GM21717 (cell line): ENCODE results near the gene PPTC7.
"Not testable (repeated sequence)": the region's sequence is repeated elsewhere in the genome, so short reads cannot be mapped to it uniquely, and the experiment has no call there.

Experiments used
- ATAC-seq: cut with Tn5 transposase; IDR thresholded peaks from one replicate; pipeline ENCODE4 v1.9.1; 2021; ENCODE audit warnings: mild to moderate bottlenecking, moderate library complexity; ENCODE audit not compliant: unreplicated experiment

The PPTC7 gene

DNA sequence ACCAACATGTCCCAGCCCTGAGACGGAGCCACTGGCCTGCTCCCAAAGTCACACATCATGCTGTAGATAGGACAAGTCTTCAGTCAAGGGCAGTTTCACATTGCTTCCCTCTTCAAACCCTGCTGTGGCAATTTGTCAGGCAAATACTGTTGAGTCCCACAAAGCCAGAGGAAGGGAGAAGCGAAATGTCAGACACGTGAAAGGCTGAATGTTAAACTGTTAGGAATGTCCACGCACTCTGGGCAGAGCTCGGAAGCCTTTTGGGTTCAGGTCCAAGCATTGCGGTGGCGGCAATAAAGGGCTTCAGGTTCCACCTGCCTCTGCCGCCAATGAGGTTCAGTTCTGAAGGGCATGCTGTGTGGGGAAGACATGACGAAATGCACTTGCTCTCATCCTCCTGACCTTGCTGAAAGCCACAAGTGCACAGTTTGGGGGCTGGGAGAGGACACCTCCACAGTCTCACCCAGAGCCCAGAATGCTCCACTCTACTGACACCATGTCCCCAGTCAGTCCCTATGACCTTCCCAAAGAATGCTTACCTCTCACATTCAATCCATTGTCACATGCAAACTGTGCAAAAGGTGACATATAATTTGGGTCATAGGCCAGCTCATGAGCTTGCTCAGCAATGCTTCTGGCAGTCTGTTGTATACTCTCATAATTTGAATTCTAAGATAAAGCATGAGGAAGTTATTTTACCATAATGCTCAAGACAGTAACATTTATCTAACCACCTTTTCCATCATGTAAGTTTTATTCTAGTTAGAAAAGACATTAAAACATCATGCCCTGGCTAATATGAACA, 45.3 kb downstream of the PPTC7 start:
- ATAC-seq, result no peak

DNA sequence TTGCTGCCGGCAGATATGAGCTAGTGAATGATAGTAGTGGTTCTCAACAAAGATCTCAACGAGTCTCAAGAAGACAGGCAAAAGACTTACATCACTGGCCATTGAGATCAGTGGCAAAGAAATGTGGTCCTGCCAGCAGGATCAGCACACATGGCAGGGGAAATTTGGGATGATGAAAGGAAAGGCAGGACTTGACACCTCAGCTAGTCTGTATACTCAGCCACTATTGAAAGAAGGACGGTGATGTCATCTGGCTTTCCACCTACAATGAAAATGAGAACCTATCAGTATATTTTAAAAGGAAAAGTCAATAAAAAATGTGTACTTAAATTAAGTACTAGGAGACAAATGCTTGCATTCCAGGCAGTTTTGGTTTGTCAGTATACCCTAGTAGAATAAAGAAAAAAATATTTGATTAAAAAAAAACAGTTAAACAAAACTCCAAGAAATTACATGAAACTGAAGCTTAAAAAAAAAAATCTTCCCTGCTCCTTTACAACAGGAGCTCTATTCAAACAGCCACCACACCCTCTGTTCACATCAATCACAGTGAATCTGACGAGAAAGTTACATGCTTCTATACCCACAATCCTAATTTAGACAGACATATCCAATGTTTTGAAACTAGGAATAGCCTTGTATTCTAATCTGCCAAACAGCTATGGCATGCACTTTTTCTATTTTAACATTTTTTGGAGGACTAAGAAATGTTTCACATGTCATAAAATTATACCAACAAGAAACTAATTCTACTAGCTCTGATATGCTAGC, 46.1 kb downstream of the PPTC7 start:
- ATAC-seq, result no peak

DNA sequence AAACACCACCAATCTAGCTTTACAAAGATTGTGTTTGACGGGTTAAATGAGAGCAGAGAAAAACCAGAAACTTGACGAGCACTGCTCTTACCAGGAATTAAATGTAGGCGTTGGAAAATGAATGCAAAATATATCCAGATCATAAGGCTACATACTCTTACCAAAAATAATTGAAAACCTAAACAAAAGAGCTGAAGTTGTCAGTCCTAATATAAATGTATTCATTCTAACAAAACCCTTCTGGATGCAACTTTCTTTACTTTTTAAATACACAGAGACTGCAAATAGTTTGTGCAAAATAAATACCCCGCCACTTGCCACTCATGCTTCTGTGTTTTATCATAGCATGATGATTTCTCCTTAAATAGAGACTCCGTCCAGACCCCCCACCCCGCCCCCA, 48.3 kb downstream of the PPTC7 start:
- ATAC-seq, result no peak

DNA sequence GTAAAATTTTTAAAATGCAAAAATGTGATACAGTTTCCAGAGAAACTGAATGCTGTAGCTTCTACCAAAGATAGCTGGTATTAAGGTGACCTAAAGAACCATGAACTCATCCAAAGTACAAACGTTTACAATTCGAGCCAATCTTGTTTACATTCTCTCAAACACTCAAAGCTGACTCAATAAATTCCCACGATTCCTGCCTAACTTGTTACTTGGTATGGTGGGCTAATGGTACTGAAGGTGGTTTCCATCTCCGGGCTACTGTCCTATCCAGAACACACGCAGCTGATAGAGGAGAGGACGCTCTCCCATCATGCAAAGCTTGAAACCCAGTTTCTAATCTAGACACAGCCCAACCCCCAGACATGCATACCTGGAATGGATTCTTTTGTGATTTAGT, 49.5 kb downstream of the PPTC7 start:
- ATAC-seq, result no peak

DNA sequence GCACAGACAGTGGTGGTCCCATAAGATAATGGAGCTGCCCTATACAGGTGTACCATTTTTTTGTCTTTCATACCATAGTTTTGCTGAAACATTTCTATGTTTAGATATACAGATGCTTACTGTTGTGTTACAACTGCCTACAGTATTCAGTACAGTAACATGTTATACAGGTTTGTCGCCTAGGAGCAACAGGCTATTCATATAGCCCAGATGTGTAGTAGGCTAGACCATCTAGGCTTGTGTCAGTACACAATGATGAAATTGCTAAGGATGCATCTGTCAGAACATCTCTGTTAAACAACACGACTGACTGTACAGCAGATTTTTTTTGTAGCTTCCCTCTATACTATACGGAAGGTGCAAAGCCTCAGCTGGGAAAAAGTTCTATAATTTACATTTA, 50.5 kb downstream of the PPTC7 start:
- ATAC-seq, result no peak

DNA sequence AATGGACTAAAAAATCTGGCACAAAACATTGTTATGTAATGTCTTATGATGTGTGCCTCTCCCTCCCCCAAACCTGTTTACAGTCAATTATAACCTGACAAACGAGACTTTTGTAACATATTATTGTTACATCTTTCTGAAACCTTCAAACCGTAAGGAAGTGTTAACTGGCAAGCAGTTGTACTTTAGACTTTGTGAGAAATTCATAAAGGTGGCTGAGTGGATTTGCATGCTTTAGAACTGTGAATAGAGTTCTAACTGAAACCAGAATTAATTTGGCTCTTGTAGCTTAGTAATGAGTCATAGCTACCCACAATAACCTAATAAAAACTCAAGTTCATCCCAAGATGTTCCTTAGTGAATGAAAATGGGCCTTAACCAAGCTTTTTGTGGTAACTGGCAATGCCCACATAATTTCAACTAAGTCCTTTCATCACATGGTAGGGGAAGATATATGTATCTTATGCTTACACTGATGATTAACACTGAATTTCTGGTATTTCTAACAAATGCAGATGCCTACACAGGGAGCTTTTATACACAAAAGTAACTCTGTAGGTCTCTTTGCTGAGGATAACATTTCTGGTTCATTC, 51.3 kb downstream of the PPTC7 start:
- peak; percentile 68 for ATAC-seq

DNA sequence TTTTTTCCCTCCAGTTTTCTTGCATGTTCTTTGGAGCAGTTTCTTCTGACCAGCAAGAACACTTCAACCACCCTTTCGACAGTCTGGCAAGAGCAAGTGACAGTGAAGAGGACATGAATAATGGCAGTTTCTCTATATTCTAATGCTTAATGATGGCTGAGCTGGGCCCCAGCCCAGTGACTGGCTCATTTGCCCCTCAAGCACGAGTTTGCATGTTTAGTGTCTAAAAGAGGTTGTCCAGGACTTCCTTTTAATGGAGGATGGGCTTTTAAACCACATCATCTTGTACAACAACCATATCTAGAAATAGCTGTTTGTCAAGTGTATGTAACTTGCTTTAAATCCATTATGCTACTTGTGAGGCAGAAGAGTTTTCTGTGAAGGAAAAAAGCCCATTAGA, 52.6 kb downstream of the PPTC7 start:
- ATAC-seq, result no peak

DNA sequence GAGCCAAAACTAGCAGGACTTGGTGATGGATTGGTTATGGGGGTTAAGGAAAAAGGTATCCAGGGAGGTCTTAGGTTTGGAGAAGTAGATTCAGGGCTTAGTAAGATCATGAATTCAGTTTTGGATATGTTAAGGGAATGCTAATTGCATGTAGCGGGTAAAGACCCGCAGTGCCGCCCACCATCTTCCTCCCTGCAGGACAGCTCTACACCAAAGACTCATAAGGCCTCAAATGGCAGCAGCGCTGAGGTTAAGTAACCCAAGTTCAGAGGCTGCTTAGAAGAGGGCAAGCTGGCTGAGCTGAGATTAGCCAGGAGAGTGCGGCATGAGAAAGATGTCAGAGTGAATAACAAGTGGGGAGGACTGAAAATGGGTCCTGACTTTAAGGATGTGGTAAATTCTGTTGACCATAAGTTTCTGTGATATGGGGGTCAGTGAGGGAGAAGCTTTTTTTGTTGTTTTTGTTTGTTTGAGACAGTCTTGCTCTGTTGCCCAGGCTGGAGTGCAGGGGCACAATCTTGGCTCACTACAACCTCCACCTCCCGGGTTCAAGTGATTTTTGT, 54.8 kb downstream of the PPTC7 start:
- no peak for ATAC-seq

DNA sequence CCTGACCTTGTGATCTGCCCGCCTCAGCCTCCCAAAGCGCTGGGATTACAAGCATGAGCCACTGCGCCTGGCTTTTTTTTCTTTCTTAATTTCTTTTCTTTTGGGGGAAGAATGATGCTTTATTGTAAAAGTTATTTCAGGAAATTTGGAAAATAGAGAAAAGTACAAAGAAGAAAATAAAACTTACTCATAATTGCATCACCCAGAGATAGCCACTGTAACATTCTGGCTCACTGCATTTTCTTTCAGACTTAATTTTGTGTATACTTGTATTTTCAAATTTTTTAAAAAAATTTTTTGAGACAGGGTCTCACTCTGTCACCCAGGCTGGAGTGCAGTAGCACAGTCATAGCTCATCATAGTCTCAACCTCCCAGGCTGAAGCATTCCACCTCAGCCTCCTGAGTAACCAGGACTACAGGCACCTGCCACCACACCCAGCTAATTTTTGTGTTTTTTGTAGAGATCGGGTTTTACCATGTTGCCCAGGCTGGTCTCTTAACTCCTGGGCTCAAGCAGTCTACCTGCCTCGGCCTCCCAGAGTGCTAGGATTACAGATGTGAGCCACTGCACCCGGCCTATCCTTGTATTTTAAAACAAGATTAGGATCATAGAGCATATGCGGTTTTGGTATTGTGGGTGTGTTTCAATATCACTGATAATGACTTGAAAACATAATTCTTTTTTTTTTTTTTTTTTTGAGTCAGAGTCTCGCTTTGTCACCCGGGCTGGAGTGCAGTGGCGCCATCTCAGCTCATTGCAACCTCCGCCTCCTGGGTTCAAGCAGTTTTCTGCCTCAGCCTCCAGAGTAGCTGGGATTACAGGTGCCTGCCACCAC, 62.0 kb downstream of the PPTC7 start:
- ATAC-seq, result not testable (repeated sequence)

DNA sequence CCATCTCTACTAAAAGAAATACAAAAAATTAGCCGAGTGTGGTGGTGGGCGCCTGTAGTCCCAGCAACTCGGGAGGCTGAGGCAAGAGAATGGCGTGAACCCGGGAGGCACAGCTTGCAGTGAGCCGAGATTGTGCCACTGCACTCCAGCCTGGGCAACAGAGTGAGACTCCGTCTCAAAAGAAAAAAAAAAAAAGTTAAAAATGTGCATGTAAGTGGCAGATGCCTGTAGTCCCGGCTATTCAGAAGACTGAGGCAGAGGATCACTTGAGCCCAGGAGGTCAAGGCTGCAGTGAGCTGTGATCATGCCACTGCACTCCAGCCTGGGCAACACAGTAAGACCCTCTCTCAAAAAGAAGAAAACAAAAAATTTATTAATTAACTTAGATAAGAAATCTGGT, 65.1 kb downstream of the PPTC7 start:
- ATAC-seq, result not testable (repeated sequence)

DNA sequence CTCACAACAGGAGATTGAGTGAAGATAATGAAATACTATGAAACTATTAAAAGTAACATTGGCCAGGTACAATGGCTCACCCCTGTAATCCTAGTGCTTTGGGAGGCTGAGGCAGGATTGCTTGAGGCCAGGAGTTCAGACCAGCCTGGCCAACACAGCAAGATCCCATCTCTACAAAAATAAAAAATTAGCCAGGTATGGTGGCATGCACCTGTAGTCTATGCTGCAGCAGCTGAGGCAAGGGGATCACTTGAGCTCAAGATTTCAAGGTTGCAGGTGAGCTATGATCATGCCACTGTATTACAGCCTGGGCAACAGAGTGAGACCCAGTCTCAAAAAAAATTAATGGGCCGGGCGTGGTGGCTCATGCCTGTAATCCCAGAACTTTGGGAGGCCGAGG, 66.1 kb downstream of the PPTC7 start:
- ATAC-seq, result no peak

DNA sequence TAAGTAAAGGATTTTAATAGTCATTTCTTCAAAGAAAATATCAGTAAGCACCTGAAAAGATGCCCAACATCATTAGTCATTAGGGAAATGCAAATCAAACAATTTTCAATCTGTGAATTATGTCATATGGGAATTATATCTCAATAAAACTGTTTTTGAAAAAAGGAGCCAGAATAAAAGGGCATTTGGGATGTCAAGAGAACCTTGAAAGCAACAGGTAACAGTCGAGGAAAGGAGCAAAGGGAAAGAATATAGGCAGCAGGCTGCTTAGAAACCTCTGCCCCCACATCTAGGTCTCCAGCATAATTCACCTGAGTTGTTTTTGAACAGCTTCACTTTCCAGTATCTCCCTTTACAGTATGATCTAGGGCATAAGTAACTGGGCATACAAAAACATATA, 68.8 kb downstream of the PPTC7 start:
- no peak for ATAC-seq

DNA sequence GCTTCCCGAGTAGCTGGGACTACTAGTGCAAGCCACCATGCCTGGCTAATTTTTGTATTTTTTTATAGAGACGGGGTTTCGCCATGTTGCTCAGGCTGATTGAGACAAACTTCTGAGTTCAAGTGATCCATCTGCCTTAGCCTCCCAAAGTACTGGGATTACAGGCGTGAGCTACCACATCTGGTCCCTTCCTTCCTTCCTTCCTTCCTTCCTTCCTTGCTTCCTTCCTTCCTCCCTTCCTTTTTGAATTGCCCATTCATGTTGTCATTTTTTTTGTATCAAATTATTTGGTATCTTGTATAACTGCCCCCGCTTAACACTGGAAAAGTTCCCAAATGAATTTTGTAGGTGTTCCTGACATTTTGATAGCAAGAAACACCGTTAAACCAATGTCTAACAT, 69.3 kb downstream of the PPTC7 start:
- no peak for ATAC-seq

DNA sequence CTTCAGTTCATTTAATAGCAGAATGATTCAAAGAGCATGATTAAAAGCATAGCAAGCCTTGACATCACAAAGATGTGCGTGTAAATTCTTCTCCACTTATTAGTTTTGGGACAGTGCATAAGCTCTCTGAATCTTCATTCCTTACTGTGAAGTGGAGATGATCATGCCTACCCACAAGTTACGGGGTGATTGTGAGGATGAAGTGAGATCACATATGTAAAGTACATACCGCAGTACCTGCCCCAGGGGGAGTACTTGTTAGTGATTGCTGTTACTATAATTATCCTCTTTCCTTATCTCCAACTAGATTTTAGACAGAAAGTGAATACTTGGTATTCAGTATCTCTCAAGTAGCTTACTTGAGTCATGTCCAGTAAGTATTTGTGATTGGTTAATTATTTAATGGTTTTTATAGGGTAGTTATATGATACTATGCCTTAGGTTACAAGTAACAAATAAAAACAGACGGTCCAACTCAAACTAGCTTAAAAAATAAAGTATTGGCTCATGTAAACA, 75.0 kb downstream of the PPTC7 start:
- ATAC-seq, result no peak

DNA sequence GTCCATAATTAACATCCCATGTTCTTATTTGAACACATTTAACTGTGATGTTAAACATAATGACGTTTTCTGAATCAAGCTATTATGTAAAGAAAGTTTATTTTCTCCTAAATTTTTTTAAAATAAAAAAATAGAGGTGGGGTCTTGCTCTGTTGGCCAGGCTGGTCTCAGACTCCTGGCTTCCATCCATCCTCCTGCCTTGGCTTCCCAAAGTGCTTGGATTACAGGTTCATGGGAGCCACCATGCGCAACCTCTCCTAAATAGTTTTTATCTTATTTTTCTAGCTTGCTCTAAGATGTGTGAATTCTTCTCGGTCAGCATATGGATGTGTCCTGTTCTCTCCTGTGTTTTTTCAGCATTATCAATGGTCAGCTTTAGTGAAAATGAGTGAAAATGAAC, 77.8 kb downstream of the PPTC7 start:
- no peak for ATAC-seq

DNA sequence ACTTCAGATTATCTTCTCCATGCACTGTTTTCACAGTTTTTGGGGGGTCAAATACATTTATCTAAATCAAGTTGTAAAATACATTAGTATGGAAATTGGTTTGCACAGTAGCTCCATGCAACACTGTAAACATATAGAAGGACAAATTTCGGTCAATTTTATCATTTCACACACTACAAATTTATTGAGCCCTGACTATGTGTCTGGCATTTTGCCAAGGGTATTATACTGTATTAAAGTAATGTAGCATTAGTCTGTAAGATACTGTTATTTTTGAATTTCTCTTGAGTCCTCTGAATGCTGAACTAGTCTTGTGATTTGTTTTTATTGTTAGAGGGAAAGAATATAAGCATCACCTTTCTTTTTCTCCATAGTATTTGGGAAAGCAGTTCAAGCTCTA, 79.7 kb downstream of the PPTC7 start:
- ATAC-seq, result no peak

DNA sequence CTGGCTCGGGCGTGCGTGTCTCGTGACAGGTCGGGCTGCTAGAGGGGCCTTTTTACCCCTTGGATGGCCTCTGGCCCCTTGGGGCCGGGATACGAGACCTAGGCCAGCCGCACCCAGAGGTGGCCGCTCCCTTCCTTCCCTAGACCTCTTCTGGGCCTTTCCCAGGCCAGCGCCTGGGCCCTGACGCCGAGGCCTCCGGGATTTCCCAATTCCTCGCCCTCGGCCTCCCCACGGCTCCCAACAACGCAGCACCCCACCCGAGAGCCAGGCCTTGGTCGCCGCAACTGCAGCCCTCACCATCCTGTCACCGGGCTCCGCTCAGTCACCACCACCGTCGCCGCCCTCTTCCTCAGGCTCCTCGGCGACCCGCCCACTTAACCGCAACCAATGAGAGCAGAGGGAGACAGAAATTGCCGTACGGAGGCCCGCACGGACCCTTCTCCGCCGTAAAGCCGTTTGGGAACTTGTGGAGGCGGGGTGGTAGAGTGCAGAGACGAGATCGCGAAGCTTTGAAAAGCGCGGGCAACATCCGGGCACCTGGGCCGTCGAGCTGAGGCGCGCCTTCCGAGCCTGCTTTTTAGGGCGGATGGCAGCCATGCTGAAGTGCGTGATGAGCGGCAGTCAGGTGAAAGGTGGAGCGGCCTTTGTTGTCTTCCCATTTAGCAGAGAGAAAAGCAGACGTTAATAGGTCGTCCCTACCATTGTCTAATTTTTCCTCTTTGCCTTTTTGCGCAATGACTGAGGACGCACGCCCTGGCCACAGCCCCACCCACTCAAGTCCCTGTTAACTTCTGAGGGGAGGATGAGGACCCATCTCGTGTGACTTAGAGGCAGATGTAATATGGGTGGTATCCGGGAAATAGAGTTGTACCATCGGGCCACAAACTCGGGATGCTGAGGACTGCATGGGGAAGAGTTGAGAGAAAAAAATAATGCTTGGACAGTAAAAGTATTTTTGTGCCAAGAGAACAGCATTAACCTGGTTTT, 81.1 kb downstream of the PPTC7 start, which contains the start of the genes RAD9B and VPS29:
RAD9B (plus strand) TSS at position 580 of the 987 bp plus-strand sequence; CDS start at position 587, 7 bp downstream.
VPS29 (minus strand) TSS at position 360 of the 987 bp plus-strand sequence; CDS start at position 300, 60 bp downstream.
- ATAC-seq, result peak; percentile 93

DNA sequence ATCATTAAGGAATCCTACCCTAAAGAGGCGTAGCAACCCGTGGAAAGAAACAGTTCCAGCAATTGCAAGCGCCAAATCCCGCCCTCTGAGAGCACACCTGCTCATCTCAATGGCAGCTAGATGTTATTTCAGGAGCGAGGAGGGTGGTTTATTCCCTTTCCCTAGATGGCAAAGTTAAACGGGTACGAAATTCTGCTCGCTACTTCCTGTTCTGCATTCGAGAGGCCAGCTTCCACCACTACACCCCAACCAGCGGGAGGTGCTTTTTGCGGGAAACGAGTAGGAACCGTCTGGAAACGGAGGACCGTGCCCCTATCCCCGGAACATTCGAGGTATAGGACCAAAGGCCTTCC, 81.7 kb downstream of the PPTC7 start:
- ATAC-seq, result peak; percentile 34
